Nephron progenitor cell (in vitro differentiated cells): ENCODE results near the gene IL17D.

Source experiments
- DNase-seq: peaks from one replicate; pipeline ENCODE4 v3.0.0; 2021
- H3K27ac Mint-ChIP-seq: 2 replicates; pipeline ENCODE4 v1.8.0; 2021; ENCODE audit warnings: mild to moderate bottlenecking, moderate library complexity, mixed read lengths
- H3K27me3 Mint-ChIP-seq: 2 replicates; pipeline ENCODE4 v1.8.0; 2021; ENCODE audit warnings: mild to moderate bottlenecking, low read depth, mixed read lengths; ENCODE audit not compliant: poor library complexity
- H3K36me3 Mint-ChIP-seq: 2 replicates; pipeline ENCODE4 v1.8.0; 2021; ENCODE audit warnings: low read depth, mixed read lengths
- H3K4me1 Mint-ChIP-seq: 2 replicates; pipeline ENCODE4 v1.8.0; 2021; ENCODE audit warnings: mixed read lengths
- H3K4me3 Mint-ChIP-seq: 2 replicates; pipeline ENCODE4 v1.8.0; 2021; ENCODE audit warnings: mild to moderate bottlenecking, moderate library complexity, mixed read lengths
- H3K9me3 Mint-ChIP-seq: 2 replicates; pipeline ENCODE4 v1.8.0; 2021; ENCODE audit warnings: mild to moderate bottlenecking, moderate library complexity, mixed read lengths
- CTCF ChIP-seq: fragments of 200-600 bp; sonication (generic); IDR thresholded peaks from 2 replicates; pipeline ENCODE4 v1.5.0; 2021; ENCODE audit warnings: antibody characterized with exemption

The IL17D gene

GRCh38 chr13:20706661-20707060 is 3.2 kb downstream of the IL17D start:
- Mint-ChIP-seq H3K4me1 (peaks cover 22% of the 10 kb centered on the region), H3K27ac (no peak overlapping the region), H3K27me3 (peaks cover 46% of the 10 kb centered on the region), H3K36me3 (no peaks in the 10 kb centered on the region), H3K9me3 (no peaks in the 10 kb centered on the region), H3K4me3 (no peak overlapping the region)
- TF ChIP-seq CTCF = no peak
- DNase-seq = no peak

- no peaks in the 10 kb centered on the region for H3K36me3 Mint-ChIP-seq
- DNase-seq = no peak
- H3K27me3 Mint-ChIP-seq = peaks cover 31% of the 10 kb centered on the region
- no peaks in the 10 kb centered on the region for H3K9me3 Mint-ChIP-seq
- no peak overlapping the region for H3K4me3 Mint-ChIP-seq
- no peak for TF ChIP-seq CTCF
- peaks cover 29% of the 10 kb centered on the region for H3K4me1 Mint-ChIP-seq
- H3K27ac Mint-ChIP-seq = no peak overlapping the region
Measured at GRCh38 chr13:20708216-20708615, 4.7 kb downstream of the IL17D start.

GRCh38 chr13:20709369-20709768 is 5.9 kb downstream of the IL17D start:
- H3K27ac Mint-ChIP-seq = no peak overlapping the region
- peaks cover 37% of the 10 kb centered on the region for H3K27me3 Mint-ChIP-seq
- H3K36me3 Mint-ChIP-seq = no peaks in the 10 kb centered on the region
- no peak for TF ChIP-seq CTCF
- peaks cover 40% of the 10 kb centered on the region for H3K4me1 Mint-ChIP-seq
- no peaks in the 10 kb centered on the region for H3K9me3 Mint-ChIP-seq
- no peak overlapping the region for H3K4me3 Mint-ChIP-seq
- DNase-seq = no peak

GRCh38 chr13:20709782-20710181 is 6.3 kb downstream of the IL17D start:
- no peak for TF ChIP-seq CTCF
- no peaks in the 10 kb centered on the region for H3K36me3 Mint-ChIP-seq
- peaks cover 33% of the 10 kb centered on the region for H3K27me3 Mint-ChIP-seq
- no peak overlapping the region for H3K27ac Mint-ChIP-seq
- H3K4me1 Mint-ChIP-seq = peaks cover 37% of the 10 kb centered on the region
- no peaks in the 10 kb centered on the region for H3K9me3 Mint-ChIP-seq
- DNase-seq = no peak
- H3K4me3 Mint-ChIP-seq = no peak overlapping the region

- Mint-ChIP-seq H3K36me3 (no peaks in the 10 kb centered on the region), H3K4me3 (no peak overlapping the region), H3K27ac (no peak overlapping the region), H3K27me3 (peaks cover 21% of the 10 kb centered on the region), H3K9me3 (no peaks in the 10 kb centered on the region), H3K4me1 (peaks cover 34% of the 10 kb centered on the region)
- no peak for TF ChIP-seq CTCF
- DNase-seq = peak; percentile 70
Measured at GRCh38 chr13:20711301-20712044, 8.0 kb downstream of the IL17D start.

- peaks cover 41% of the 10 kb centered on the region for H3K4me1 Mint-ChIP-seq
- peak overlapping the region; percentile 58 for H3K4me3 Mint-ChIP-seq
- no peaks in the 10 kb centered on the region for H3K9me3 Mint-ChIP-seq
- no peaks in the 10 kb centered on the region for H3K36me3 Mint-ChIP-seq
- no peak overlapping the region for H3K27ac Mint-ChIP-seq
- no peak for DNase-seq
- H3K27me3 Mint-ChIP-seq = peaks cover 18% of the 10 kb centered on the region
- no peak for TF ChIP-seq CTCF
Measured at GRCh38 chr13:20713014-20713376, 9.5 kb downstream of the IL17D start.
